A549 (cell line): Measurements from ENCODE around the gene PCDHA8.

ENCODE experiments used
- CEBPB ChIP-seq, 2 experiments: fragments of >200 bp in 1 of 2; sonication (Bioruptor Twin) in 1 of 2; formaldehyde crosslinking in 1 of 2; IDR thresholded peaks; 2 replicates each; pipeline ENCODE4 v1.6.1; 2012 to 2016
- CHD4 ChIP-seq: fragments of 200-600 bp; sonication (generic); IDR thresholded peaks from 2 replicates; pipeline ENCODE4 v1.6.1; 2016; ENCODE audit warnings: antibody characterized with exemption, mild to moderate bottlenecking, borderline replicate concordance
- EHF ChIP-seq: fragments of 250-450 bp; sonication (Bioruptor Pico); IDR thresholded peaks from 2 replicates; pipeline ENCODE4 v1.5.0; 2020; ENCODE audit warnings: mild to moderate bottlenecking
- EHMT2 ChIP-seq: fragments of 200-600 bp; sonication (generic); IDR thresholded peaks from 2 replicates; pipeline ENCODE4 v1.6.1; 2016; ENCODE audit warnings: antibody characterized with exemption, low read depth, mild to moderate bottlenecking, moderate library complexity
- EP300 ChIP-seq, 2 experiments: fragments of >200 bp; sonication (Bioruptor Twin); formaldehyde crosslinking; IDR thresholded peaks; 2 replicates in 1 of 2; 3 replicates in 1 of 2; pipeline ENCODE4 v1.6.1; 2016 to 2017
- POLR2A ChIP-seq: IDR thresholded peaks from 2 replicates; pipeline ENCODE4 v1.6.1; 2012; ENCODE audit warnings: mild to moderate bottlenecking, low read length
- RCOR1 ChIP-seq: fragments of 150-350 bp; IDR thresholded peaks from 2 replicates; pipeline ENCODE4 v1.6.1; 2014; ENCODE audit warnings: antibody characterized with exemption, low read length, low read depth
- RFX5 ChIP-seq: fragments of 450-650 bp; IDR thresholded peaks from 2 replicates; pipeline ENCODE4 v1.7.1; 2014; ENCODE audit warnings: antibody characterized with exemption, mild to moderate bottlenecking, moderate library complexity
- TF ChIP-seq, protein P1 (sequence below): fragments of >200 bp; sonication (Bioruptor Twin); formaldehyde crosslinking; IDR thresholded peaks from 3 replicates; pipeline ENCODE4 v1.5.1; 2016

DNA sequence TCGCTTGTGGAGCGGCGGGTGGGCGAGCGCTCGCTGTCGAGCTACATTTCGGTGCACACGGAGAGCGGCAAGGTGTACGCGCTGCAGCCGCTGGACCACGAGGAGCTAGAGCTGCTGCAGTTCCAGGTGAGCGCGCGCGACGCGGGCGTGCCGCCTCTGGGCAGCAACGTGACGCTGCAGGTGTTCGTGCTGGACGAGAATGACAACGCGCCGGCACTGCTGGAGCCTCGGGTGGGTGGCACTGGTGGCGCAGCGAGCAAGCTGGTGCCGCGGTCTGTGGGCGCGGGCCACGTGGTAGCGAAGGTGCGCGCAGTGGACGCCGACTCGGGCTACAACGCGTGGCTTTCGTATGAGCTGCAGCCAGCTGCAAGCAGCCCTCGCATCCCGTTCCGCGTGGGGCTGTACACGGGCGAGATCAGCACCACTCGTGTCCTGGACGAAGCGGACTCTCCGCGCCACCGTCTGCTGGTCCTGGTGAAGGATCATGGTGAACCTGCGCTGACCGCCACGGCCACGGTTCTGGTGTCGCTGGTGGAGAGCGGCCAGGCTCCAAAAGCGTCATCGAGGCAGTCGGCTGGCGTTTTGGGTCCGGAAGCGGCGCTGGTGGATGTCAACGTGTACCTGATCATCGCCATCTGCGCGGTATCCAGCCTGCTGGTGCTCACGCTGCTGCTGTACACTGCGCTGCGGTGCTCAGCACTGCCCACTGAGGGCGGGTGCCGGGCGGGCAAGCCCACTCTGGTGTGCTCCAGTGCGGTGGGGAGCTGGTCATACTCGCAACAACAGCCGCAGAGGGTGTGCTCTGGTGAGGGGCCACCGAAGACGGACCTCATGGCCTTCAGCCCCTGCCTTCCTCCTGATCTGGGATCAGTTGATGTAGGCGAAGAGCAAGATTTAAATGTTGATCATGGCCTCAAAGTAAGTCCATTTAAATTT is 2.1 kb downstream of the PCDHA8 start:
- TF ChIP-seq RCOR1 (no peak), EHMT2 (no peak), RFX5 (no peak), CHD4 (no peak), EHF (CRISPR knock-in tag) (no peak), POLR2A (no peak), EP300 (IDR thresholded peaks at IDR 0.05) (no peak), CEBPB (IDR thresholded peaks at IDR 0.05) (no peak)
- TF ChIP-seq, protein P1, sequence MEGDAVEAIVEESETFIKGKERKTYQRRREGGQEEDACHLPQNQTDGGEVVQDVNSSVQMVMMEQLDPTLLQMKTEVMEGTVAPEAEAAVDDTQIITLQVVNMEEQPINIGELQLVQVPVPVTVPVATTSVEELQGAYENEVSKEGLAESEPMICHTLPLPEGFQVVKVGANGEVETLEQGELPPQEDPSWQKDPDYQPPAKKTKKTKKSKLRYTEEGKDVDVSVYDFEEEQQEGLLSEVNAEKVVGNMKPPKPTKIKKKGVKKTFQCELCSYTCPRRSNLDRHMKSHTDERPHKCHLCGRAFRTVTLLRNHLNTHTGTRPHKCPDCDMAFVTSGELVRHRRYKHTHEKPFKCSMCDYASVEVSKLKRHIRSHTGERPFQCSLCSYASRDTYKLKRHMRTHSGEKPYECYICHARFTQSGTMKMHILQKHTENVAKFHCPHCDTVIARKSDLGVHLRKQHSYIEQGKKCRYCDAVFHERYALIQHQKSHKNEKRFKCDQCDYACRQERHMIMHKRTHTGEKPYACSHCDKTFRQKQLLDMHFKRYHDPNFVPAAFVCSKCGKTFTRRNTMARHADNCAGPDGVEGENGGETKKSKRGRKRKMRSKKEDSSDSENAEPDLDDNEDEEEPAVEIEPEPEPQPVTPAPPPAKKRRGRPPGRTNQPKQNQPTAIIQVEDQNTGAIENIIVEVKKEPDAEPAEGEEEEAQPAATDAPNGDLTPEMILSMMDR, result no peak
